Measurements from ENCODE around the gene KRT222. TPM values are rescaled to one million over a fixed set of nuclear protein-coding genes. Genes with fewer than 3 reads are reported as not detected.

KRT222 gene
- total RNA-seq, 4 donors from 2014 or later: 0.50 to 5.7 (median 2.3) TPM

DNA sequence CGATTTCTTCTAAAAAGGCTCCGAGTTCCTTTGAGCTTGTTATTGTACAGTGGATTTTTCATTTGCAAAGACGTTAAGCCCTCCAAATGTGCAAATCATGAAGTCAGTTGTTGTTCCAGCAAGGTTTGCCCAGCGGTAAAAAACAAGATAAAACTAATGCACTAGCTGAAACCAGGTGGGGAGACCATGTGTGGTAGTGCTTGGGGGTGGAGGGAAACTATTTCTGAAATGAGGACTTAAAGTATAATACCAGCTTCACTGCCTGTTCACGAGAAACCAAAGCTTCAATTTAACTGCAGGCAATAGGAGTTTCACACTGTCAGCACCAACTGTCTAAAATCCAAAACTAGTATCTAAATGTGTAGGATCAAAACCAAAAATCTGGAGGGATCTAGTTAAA is 39.7 kb downstream of the KRT222 start:
- 48 to 62% methylated on average over 5 of the region's 5 CpGs for WGBS, 2 donors
- Histone ChIP-seq H3K4me3 (replicated peaks in 1 of 3) (no peak overlapping the region), H3K36me3 (peaks cover 17 to 21% of the 10 kb centered on the region in 2 donors), H3K9me3 (no peaks in the 10 kb centered on the region), H3K4me1 (no peaks in the 10 kb centered on the region), H3K27me3 (no peaks in the 10 kb centered on the region), H3K27ac (no peak overlapping the region)
- no peak for DNase-seq
- TF ChIP-seq, protein P1, sequence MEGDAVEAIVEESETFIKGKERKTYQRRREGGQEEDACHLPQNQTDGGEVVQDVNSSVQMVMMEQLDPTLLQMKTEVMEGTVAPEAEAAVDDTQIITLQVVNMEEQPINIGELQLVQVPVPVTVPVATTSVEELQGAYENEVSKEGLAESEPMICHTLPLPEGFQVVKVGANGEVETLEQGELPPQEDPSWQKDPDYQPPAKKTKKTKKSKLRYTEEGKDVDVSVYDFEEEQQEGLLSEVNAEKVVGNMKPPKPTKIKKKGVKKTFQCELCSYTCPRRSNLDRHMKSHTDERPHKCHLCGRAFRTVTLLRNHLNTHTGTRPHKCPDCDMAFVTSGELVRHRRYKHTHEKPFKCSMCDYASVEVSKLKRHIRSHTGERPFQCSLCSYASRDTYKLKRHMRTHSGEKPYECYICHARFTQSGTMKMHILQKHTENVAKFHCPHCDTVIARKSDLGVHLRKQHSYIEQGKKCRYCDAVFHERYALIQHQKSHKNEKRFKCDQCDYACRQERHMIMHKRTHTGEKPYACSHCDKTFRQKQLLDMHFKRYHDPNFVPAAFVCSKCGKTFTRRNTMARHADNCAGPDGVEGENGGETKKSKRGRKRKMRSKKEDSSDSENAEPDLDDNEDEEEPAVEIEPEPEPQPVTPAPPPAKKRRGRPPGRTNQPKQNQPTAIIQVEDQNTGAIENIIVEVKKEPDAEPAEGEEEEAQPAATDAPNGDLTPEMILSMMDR (IDR thresholded peaks at IDR 0.05): no peak
- TF ChIP-seq POLR2A (IDR thresholded peaks at IDR 0.05): no peak
- intact Hi-C loops (cut with DNase I): no loop called here

DNA sequence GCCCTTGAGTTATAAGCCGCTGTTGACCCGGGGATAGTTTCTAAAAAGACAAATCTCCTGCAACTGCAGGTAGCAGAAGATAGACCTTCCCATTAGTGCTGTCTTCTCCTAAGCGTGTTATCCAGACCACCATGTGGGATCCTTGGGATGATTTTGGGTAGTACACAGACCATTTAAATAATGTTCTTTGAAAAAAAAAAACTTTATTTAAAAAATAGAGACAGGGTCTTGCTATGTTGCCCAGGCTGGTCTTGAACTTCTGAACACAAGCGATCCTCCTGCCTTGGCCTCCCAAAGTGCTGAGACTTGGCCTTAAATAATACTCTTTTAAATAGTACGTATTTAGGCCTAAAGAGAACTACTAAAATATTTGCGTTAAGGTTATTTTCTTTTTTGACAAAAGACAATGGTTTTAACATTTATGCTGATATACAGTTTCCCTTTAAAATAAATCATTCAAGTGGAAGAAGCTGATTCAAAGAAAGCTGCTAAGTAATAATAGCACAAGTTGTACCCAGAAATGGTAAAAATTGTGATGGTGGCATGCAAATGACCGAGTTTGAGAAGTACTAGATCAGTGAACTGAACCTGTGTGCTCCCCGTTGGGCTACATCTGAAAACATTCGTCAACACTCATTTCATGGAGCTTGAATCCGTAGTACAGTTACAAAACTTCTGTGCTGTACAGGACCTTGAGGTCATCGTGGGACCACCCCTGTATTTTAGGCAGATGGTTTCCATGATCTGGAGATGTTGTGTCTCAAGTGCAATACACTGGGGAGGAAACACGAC is 41.4 kb downstream of the KRT222 start:
- intact Hi-C loops (cut with DNase I): no loop called here
- no peaks in the 10 kb centered on the region for H3K9me3 ChIP-seq
- H3K27me3 ChIP-seq: no peaks in the 10 kb centered on the region
- WGBS, 2 donors: 85 to 91% methylated on average over 12 of the region's 12 CpGs
- no peak for DNase-seq
- H3K27ac ChIP-seq: no peak overlapping the region
- TF ChIP-seq, protein P1 (IDR thresholded peaks at IDR 0.05): no peak
- no peak for TF ChIP-seq POLR2A (IDR thresholded peaks at IDR 0.05)
- H3K4me3 ChIP-seq (replicated peaks in 1 of 3): no peak overlapping the region
- H3K36me3 ChIP-seq: peaks cover 6 to 9% of the 10 kb centered on the region in 2 donors
- peaks cover 0 to 6% of the 10 kb centered on the region in 2 donors for H3K4me1 ChIP-seq

DNA sequence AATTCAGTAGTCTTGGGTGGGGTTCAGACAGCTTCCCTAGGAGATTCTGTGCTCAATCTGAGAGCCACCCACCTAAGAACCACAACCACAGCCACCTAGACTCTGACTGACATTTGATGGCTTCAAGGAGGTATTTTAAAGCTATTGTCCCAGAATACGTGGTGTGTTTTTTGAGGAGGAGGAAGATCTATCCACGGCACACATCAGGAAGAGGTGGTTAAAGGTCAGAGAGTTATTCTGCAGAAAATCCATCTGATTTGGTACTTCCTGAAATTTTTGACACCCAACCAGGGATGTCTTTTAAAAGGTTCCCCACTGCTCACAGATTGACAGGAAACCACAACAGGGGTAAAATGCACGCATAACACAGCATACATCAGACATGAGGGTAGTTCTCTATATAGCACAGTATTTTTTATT is 42.5 kb downstream of the KRT222 start:
- intact Hi-C loops (cut with DNase I): no loop called here
- no peak overlapping the region for H3K27ac ChIP-seq
- no peak for DNase-seq
- H3K36me3 ChIP-seq: no peaks in the 10 kb centered on the region
- TF ChIP-seq POLR2A (IDR thresholded peaks at IDR 0.05): no peak
- TF ChIP-seq, protein P1 (IDR thresholded peaks at IDR 0.05): no peak
- no peaks in the 10 kb centered on the region for H3K27me3 ChIP-seq
- 55 to 59% methylated on average over 3 of the region's 3 CpGs for WGBS, 2 donors
- H3K9me3 ChIP-seq: no peaks in the 10 kb centered on the region
- no peak overlapping the region for H3K4me3 ChIP-seq (replicated peaks in 1 of 3)
- peaks cover 0 to 6% of the 10 kb centered on the region in 2 donors for H3K4me1 ChIP-seq

DNA sequence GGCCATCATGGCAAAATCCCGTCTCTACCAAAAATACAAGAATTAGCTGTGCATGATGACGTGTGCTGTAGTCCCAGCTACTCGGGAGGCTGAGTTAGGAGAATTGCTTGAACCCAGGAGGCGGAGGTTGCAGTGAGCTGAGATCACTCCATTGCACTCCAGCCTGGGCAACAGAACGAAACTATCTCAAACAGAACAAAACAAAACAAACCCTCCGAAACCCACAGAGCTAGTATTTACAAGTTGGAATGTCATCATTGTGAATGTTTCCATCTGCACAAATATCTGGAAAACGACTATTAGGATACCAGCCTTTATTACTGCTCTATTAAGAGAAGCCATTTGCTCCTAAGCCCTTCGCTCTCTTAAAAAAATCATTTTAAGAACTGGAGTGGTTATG is 43.4 kb downstream of the KRT222 start:
- TF ChIP-seq POLR2A (IDR thresholded peaks at IDR 0.05): no peak
- TF ChIP-seq, protein P1 (IDR thresholded peaks at IDR 0.05): no peak
- WGBS, 2 donors: 71 to 73% methylated on average over 8 of the region's 8 CpGs
- H3K9me3 ChIP-seq: no peaks in the 10 kb centered on the region
- H3K36me3 ChIP-seq: no peaks in the 10 kb centered on the region
- no peaks in the 10 kb centered on the region for H3K27me3 ChIP-seq
- no peak overlapping the region for H3K27ac ChIP-seq
- H3K4me1 ChIP-seq: peaks cover 0 to 6% of the 10 kb centered on the region in 2 donors
- no peak overlapping the region for H3K4me3 ChIP-seq (replicated peaks in 1 of 3)
- DNase-seq: no peak
- intact Hi-C loops (cut with DNase I): no loop called here

DNA sequence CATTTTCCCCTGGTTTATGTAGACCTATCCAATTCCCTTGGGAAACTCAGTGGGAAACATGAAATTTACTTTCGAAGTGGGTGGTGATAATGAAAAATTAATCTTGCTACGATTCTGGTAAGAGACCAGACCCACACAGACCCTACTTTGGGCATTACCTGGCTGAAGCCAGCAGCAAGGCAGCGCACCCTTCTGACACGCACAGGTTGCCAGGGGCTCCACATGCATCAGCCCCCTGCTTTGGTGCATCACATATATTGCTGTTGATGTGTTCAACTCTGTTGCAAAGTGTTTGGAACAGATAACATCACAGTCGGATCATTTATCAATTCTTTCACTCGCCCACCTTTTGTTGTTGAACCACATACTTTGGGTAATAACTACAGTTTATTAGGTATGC is 44.0 kb downstream of the KRT222 start:
- peaks cover 0 to 6% of the 10 kb centered on the region in 2 donors for H3K4me1 ChIP-seq
- no peak overlapping the region for H3K4me3 ChIP-seq (replicated peaks in 1 of 3)
- no peaks in the 10 kb centered on the region for H3K27me3 ChIP-seq
- intact Hi-C loops (cut with DNase I): no loop called here
- H3K9me3 ChIP-seq: no peaks in the 10 kb centered on the region
- no peak for DNase-seq
- no peaks in the 10 kb centered on the region for H3K36me3 ChIP-seq
- no peak overlapping the region for H3K27ac ChIP-seq
- WGBS, 2 donors: 92 to 94% methylated on average over 6 of the region's 6 CpGs
- no peak for TF ChIP-seq POLR2A (IDR thresholded peaks at IDR 0.05)
- TF ChIP-seq, protein P1 (IDR thresholded peaks at IDR 0.05): no peak
